ENCODE results near the gene KSR2. TPM values are rescaled to one million over a fixed set of nuclear protein-coding genes. Genes with fewer than 3 reads are reported as not detected.
"Not testable (repeated sequence)": the region's sequence is repeated elsewhere in the genome, so short reads cannot be mapped to it uniquely, and the experiment has no call there.

KSR2 gene
- polyA plus RNA-seq, 4 donors = 0.75 to 1.0 (median 0.93) TPM

- no peak for DNase-seq (ENCODE audit: low read depth in 4 of 4, low spot score in 3 of 4)
These were observed 199.9 kb downstream of the KSR2 start for GRCh38 chr12:117768860-117769259.

GRCh38 chr12:117766008-117766407 lies 202.8 kb downstream of the KSR2 start:
- no peak for DNase-seq (ENCODE audit: low read depth in 4 of 4, low spot score in 3 of 4)

GRCh38 chr12:117762143-117762542 lies 206.6 kb downstream of the KSR2 start:
- no peak for DNase-seq (ENCODE audit: low read depth in 4 of 4, low spot score in 3 of 4)

GRCh38 chr12:117761528-117762100 lies 207.2 kb downstream of the KSR2 start:
- DNase-seq (ENCODE audit: low read depth in 4 of 4, low spot score in 3 of 4) = no peak

GRCh38 chr12:117760990-117761389 lies 207.8 kb downstream of the KSR2 start:
- DNase-seq (ENCODE audit: low read depth in 4 of 4, low spot score in 3 of 4) = no peak

GRCh38 chr12:117750657-117751056 lies 218.1 kb downstream of the KSR2 start:
- DNase-seq (ENCODE audit: low read depth in 4 of 4, low spot score in 3 of 4) = no peak

- no peak for DNase-seq (ENCODE audit: low read depth in 4 of 4, low spot score in 3 of 4)
These were observed 219.4 kb downstream of the KSR2 start for GRCh38 chr12:117749431-117749830.

GRCh38 chr12:117746358-117746757 lies 222.4 kb downstream of the KSR2 start:
- not testable (repeated sequence) for DNase-seq (ENCODE audit: low read depth in 4 of 4, low spot score in 3 of 4)

GRCh38 chr12:117744418-117744817 lies 224.4 kb downstream of the KSR2 start:
- no peak for DNase-seq (ENCODE audit: low read depth in 4 of 4, low spot score in 3 of 4)

- no peak for DNase-seq (ENCODE audit: low read depth in 4 of 4, low spot score in 3 of 4)
These were observed 225.0 kb downstream of the KSR2 start for GRCh38 chr12:117743761-117744160.

- DNase-seq (ENCODE audit: low read depth in 4 of 4, low spot score in 3 of 4) = no peak
These were observed 226.1 kb downstream of the KSR2 start for GRCh38 chr12:117742721-117743120.

GRCh38 chr12:117738233-117738632 lies 230.6 kb downstream of the KSR2 start:
- DNase-seq (ENCODE audit: low read depth in 4 of 4, low spot score in 3 of 4) = no peak

- DNase-seq (ENCODE audit: low read depth in 4 of 4, low spot score in 3 of 4) = no peak
These were observed 235.3 kb downstream of the KSR2 start for GRCh38 chr12:117733549-117733805.

- no peak for DNase-seq (ENCODE audit: low read depth in 4 of 4, low spot score in 3 of 4)
These were observed 235.8 kb downstream of the KSR2 start for GRCh38 chr12:117732761-117733548.

GRCh38 chr12:117731131-117731530 lies 237.7 kb downstream of the KSR2 start:
- not testable (repeated sequence) for DNase-seq (ENCODE audit: low read depth in 4 of 4, low spot score in 3 of 4)

- no peak for DNase-seq (ENCODE audit: low read depth in 4 of 4, low spot score in 3 of 4)
These were observed 241.5 kb downstream of the KSR2 start for GRCh38 chr12:117727301-117727700.

- DNase-seq (ENCODE audit: low read depth in 4 of 4, low spot score in 3 of 4) = no peak
These were observed 244.2 kb downstream of the KSR2 start for GRCh38 chr12:117724543-117724942.

- DNase-seq (ENCODE audit: low read depth in 4 of 4, low spot score in 3 of 4) = no peak
These were observed 250.2 kb downstream of the KSR2 start for GRCh38 chr12:117718559-117718958.

GRCh38 chr12:117718141-117718540 lies 250.6 kb downstream of the KSR2 start:
- no peak for DNase-seq (ENCODE audit: low read depth in 4 of 4, low spot score in 3 of 4)

- no peak for DNase-seq (ENCODE audit: low read depth in 4 of 4, low spot score in 3 of 4)
These were observed 254.6 kb downstream of the KSR2 start for GRCh38 chr12:117714203-117714602.

- DNase-seq (ENCODE audit: low read depth in 4 of 4, low spot score in 3 of 4) = no peak
These were observed 258.7 kb downstream of the KSR2 start for GRCh38 chr12:117710121-117710520.

- DNase-seq (ENCODE audit: low read depth in 4 of 4, low spot score in 3 of 4) = no peak
These were observed 260.9 kb downstream of the KSR2 start for GRCh38 chr12:117707861-117708260.

GRCh38 chr12:117703584-117703983 lies 265.2 kb downstream of the KSR2 start:
- DNase-seq (ENCODE audit: low read depth in 4 of 4, low spot score in 3 of 4) = no peak

Data from right renal pelvis (tissue), 4 donors.